ENCODE results near the gene AQP6. TPM values are rescaled to one million over a fixed set of nuclear protein-coding genes. Genes with fewer than 3 reads are reported as not detected.

The AQP6 gene
- total and polyA plus RNA-seq, 2 experiments from 2014 or later = 0.23 TPM; not detected in 1

DNA sequence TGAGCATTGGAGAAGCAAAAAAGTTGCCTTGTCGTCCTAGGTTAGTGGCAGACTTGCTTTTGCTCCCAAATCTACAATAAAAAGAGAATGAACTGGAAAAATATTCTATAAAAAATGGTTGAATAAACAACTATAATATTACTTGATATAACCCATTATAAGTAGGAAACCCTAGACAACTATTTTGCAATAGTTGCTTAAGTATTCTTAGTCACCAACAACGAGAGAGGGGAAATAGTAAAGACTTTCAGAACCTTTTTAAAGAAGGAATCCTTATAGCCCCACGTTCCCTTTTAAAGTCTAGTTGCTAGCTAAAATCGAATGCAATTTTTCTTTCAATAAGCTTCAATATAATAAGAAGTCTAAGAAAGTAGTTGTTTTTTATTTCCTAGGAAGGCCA, 17.5 kb downstream of the AQP6 start:
- no peaks in the 10 kb centered on the region for H3K27me3 ChIP-seq
- no peaks in the 10 kb centered on the region for H3K9me2 ChIP-seq (replicated peaks; ENCODE audit: insufficient read depth)
- no peaks in the 10 kb centered on the region for H3K9me3 ChIP-seq (ENCODE audit: low read depth)
- DNase-seq (ENCODE audit: low spot score) = no peak
- no peaks in the 10 kb centered on the region for H3K79me2 ChIP-seq
- H2AFZ ChIP-seq = no peak overlapping the region
- WGBS (ENCODE audit: low lambda C conversion rate, missing lambda C conversion rate) = 79% methylated on average over 4 of the region's 4 CpGs
- H3K4me1 ChIP-seq (ENCODE audit: insufficient read depth) = peaks cover 4% of the 10 kb centered on the region
- no peak overlapping the region for H3K4me3 ChIP-seq
- no peaks in the 10 kb centered on the region for H4K20me1 ChIP-seq (ENCODE audit: insufficient read depth, poor library complexity, severe bottlenecking)
- TF ChIP-seq EZH2phosphoT487 (IDR thresholded peaks at IDR 0.05; ENCODE audit: low read depth, severe bottlenecking, unreplicated experiment) (no peak), EZH2 (IDR thresholded peaks at IDR 0.05; ENCODE audit: borderline replicate concordance) (no peak)
- TF ChIP-seq, protein P1, sequence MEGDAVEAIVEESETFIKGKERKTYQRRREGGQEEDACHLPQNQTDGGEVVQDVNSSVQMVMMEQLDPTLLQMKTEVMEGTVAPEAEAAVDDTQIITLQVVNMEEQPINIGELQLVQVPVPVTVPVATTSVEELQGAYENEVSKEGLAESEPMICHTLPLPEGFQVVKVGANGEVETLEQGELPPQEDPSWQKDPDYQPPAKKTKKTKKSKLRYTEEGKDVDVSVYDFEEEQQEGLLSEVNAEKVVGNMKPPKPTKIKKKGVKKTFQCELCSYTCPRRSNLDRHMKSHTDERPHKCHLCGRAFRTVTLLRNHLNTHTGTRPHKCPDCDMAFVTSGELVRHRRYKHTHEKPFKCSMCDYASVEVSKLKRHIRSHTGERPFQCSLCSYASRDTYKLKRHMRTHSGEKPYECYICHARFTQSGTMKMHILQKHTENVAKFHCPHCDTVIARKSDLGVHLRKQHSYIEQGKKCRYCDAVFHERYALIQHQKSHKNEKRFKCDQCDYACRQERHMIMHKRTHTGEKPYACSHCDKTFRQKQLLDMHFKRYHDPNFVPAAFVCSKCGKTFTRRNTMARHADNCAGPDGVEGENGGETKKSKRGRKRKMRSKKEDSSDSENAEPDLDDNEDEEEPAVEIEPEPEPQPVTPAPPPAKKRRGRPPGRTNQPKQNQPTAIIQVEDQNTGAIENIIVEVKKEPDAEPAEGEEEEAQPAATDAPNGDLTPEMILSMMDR (IDR thresholded peaks at IDR 0.05; ENCODE audit: poor library complexity) = no peak
- H3K36me3 ChIP-seq (replicated peaks; ENCODE audit: insufficient read depth, low read depth) = no peaks in the 10 kb centered on the region
- H3K27ac ChIP-seq = no peak overlapping the region
- no peak overlapping the region for H3K4me2 ChIP-seq

DNA sequence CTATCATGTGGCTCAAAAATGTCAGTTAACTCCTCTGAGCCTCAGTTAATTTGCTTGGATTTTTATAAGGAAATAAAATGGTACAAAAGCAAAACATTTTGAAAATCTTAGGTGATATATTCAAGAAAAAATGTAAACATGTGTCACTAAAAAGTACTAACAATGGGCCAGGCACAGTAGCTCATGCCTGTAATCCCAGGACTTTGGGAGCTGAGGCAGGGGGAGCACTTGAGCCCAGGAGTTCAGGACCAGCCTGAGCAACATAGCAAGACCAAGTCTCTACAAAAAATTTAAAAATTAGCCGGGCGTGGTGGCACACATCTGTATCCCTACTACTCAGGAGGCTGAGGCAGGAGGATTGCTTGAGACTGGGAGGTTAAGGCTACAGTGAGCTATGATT, 25.7 kb downstream of the AQP6 start:
- 90% methylated on average over 2 of the region's 2 CpGs for WGBS (ENCODE audit: low lambda C conversion rate, missing lambda C conversion rate)
- no peak for DNase-seq (ENCODE audit: low spot score)
- H3K4me2 ChIP-seq = no peak overlapping the region

DNA sequence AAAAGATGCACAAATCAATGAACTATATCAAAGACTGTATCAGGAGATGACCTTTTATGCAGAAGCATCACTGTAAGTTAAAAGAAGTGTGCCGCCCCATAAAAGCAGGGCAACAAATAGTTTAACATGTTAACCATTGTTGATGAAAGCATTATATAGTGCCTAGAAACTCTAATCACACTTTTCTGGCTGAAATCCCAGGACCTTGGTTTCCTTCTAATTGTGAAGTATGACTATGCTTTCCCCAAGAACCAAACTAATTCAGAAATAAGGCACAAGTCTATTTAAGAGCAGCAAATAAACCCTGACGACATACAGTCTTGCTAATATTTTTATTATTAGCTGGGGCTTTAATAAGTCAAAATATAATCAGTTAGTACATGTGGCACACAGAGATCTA, 30.8 kb downstream of the AQP6 start:
- no peaks in the 10 kb centered on the region for H3K36me3 ChIP-seq (replicated peaks; ENCODE audit: insufficient read depth, low read depth)
- H3K4me1 ChIP-seq (ENCODE audit: insufficient read depth) = peaks cover 10% of the 10 kb centered on the region
- no peaks in the 10 kb centered on the region for H3K9me2 ChIP-seq (replicated peaks; ENCODE audit: insufficient read depth)
- H3K4me3 ChIP-seq = no peak overlapping the region
- H3K27ac ChIP-seq = no peak overlapping the region
- no peaks in the 10 kb centered on the region for H4K20me1 ChIP-seq (ENCODE audit: insufficient read depth, poor library complexity, severe bottlenecking)
- H3K79me2 ChIP-seq = peaks cover under 1% of the 10 kb centered on the region
- no peak overlapping the region for H3K4me2 ChIP-seq
- H3K9me3 ChIP-seq (ENCODE audit: low read depth) = no peaks in the 10 kb centered on the region
- no peak for DNase-seq (ENCODE audit: low spot score)
- H3K27me3 ChIP-seq = no peaks in the 10 kb centered on the region
- 96% methylated on average over 2 of the region's 2 CpGs for WGBS (ENCODE audit: low lambda C conversion rate, missing lambda C conversion rate)
- no peak overlapping the region for H2AFZ ChIP-seq
- TF ChIP-seq EZH2 (IDR thresholded peaks at IDR 0.05; ENCODE audit: borderline replicate concordance) = no peak

More for the DNA sequence above, 25.7 kb downstream of the AQP6 start:
- no peaks in the 10 kb centered on the region for H3K27me3 ChIP-seq
- TF ChIP-seq EZH2 (IDR thresholded peaks at IDR 0.05; ENCODE audit: borderline replicate concordance) = no peak
- TF ChIP-seq, protein P1 (IDR thresholded peaks at IDR 0.05; ENCODE audit: poor library complexity) = no peak
- TF ChIP-seq EZH2phosphoT487 (IDR thresholded peaks at IDR 0.05; ENCODE audit: low read depth, severe bottlenecking, unreplicated experiment) = no peak
- no peak overlapping the region for H3K4me3 ChIP-seq
- no peak overlapping the region for H3K27ac ChIP-seq
- H3K36me3 ChIP-seq (replicated peaks; ENCODE audit: insufficient read depth, low read depth) = no peaks in the 10 kb centered on the region
- no peak overlapping the region for H2AFZ ChIP-seq
- no peaks in the 10 kb centered on the region for H3K9me3 ChIP-seq (ENCODE audit: low read depth)
- H3K9me2 ChIP-seq (replicated peaks; ENCODE audit: insufficient read depth) = no peaks in the 10 kb centered on the region
- H3K4me1 ChIP-seq (ENCODE audit: insufficient read depth) = no peaks in the 10 kb centered on the region
- H4K20me1 ChIP-seq (ENCODE audit: insufficient read depth, poor library complexity, severe bottlenecking) = no peaks in the 10 kb centered on the region
- H3K79me2 ChIP-seq = no peaks in the 10 kb centered on the region

DNA sequence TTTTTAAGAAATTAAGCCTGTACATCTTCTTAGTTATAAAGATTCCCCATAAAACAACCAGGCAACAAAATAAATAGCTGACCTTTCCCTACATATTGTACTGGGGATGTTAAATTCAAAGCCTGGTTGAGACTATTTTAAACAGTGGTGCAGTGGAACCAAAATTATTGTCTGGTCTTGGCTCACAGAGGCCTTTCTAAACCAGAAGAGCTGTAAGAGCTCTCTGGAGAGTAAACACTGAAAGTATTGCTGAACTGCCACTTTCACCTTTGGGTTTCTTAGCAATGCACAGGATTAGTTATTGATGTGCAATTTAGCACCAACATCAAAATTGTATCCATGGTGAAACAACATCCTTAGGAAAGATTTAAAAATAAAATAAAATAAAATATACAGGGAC, 31.9 kb downstream of the AQP6 start:
- Histone ChIP-seq H3K4me2 (no peak overlapping the region), H3K36me3 (replicated peaks; ENCODE audit: insufficient read depth, low read depth) (no peaks in the 10 kb centered on the region), H3K27ac (peak overlapping the region; percentile 1), H4K20me1 (ENCODE audit: insufficient read depth, poor library complexity, severe bottlenecking) (no peaks in the 10 kb centered on the region), H3K27me3 (no peaks in the 10 kb centered on the region), H3K9me2 (replicated peaks; ENCODE audit: insufficient read depth) (no peaks in the 10 kb centered on the region), H3K79me2 (peaks cover 9% of the 10 kb centered on the region), H3K9me3 (ENCODE audit: low read depth) (no peaks in the 10 kb centered on the region), H3K4me1 (ENCODE audit: insufficient read depth) (peaks cover 10% of the 10 kb centered on the region), H3K4me3 (no peak overlapping the region), H2AFZ (no peak overlapping the region)
- no peak for TF ChIP-seq EZH2 (IDR thresholded peaks at IDR 0.05; ENCODE audit: borderline replicate concordance)
- no peak for TF ChIP-seq EZH2phosphoT487 (IDR thresholded peaks at IDR 0.05; ENCODE audit: low read depth, severe bottlenecking, unreplicated experiment)
- TF ChIP-seq, protein P1 (IDR thresholded peaks at IDR 0.05; ENCODE audit: poor library complexity) = no peak
- DNase-seq (ENCODE audit: low spot score) = no peak

Data from hepatocyte (in vitro differentiated cells).